GM19043 (cell line): Measurements from ENCODE around the gene ADAM22.
A peak's percentile ranks its signal among the peaks of the same experiment; 100 is the strongest.
"Not testable (repeated sequence)": the region's sequence is repeated elsewhere in the genome, so short reads cannot be mapped to it uniquely, and the experiment has no call there.

ENCODE experiments used
- ATAC-seq: cut with Tn5 transposase; IDR thresholded peaks from one replicate; pipeline ENCODE4 v1.9.1; 2021; ENCODE audit warnings: low read depth; ENCODE audit not compliant: unreplicated experiment

ADAM22 gene

DNA sequence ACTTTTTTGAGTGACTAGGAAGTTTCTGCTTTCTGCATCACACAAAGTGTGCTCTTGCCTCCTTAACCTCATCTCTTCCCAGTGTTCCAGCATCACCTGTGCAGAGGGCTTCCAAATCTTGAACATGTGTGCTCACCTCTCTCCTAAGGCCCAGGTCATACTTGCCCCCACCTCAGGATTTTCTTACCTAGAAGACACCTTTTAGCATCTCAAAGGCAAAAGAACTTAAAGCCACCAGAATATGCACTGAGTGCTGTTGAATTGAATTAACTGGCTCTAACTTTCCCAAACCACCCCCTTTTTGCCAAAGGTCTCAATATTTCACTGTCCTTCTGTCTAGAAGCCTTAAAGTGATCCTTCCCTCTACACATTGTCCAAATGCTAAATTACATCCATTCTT is 219.3 kb downstream of the ADAM22 start:
- no peak for ATAC-seq

DNA sequence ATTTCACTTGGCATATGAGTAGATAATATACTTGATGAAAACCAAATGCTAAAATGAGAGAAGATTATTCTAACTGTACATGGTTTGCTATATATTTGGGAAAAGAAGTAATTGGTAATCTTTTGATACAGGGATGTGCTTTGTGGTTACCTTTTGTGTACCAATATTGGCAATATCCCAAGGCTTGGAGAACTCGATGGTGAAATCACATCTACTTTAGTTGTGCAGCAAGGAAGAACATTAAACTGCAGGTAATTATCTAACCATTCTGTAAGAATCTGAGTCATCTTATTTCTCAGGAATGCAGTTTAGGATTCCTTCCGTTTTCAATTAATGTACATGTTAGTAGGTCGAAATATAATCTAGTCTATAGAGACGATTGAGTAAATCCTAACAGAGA is 221.7 kb downstream of the ADAM22 start:
- no peak for ATAC-seq

DNA sequence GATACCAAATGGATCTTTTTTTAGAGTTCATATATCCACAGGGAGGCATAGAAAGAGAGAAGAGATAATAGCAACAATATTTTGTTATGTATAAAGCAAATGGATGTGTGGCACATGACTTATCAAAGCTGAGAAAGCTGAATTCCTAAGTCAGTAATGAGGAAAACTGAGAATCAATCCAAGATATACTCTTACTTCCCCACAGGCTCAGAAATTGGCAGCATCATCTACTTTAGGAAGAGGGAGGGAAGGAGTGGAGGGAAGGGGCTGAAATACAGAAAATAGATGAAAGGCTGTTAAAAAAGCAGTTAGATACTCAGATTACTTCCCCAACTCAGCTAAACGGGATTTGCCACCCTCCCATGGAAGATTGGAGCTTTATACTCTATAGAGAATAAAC is 222.3 kb downstream of the ADAM22 start:
- no peak for ATAC-seq

DNA sequence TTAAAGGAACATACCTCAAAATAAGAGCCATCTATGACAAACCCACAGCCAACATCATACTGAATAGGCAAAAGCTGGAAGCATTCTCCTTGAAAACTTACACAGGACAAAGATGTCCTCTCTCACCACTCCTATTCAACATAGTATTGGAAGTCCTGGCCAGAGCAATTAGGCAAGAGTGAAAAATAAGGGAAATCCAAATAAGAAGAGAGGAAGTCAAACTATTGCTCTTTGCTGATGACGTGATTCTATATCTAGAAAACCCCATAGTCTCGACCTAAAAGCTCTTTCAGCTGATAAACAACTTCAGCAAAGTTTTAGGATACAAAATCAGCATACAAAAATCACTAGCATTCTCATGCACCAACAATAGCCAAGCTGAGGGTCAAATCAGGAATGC is 225.7 kb downstream of the ADAM22 start:
- ATAC-seq: not testable (repeated sequence)

DNA sequence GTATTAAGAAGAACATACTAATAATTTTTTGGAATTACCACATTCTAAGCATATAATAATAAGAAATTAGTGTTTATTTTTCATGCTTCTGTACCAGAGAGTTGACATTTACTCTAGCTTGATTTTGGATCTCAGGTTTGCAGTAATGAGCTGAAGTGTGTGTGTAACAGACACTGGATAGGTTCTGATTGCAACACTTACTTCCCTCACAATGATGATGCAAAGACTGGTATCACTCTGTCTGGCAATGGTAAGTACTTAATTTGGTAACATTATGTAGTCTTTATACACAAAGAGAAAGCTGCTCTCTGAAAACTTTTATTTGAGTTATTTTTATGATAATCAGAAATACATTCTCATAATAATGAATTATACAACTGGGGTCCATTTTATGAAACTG is 231.6 kb downstream of the ADAM22 start:
- ATAC-seq: no peak

DNA sequence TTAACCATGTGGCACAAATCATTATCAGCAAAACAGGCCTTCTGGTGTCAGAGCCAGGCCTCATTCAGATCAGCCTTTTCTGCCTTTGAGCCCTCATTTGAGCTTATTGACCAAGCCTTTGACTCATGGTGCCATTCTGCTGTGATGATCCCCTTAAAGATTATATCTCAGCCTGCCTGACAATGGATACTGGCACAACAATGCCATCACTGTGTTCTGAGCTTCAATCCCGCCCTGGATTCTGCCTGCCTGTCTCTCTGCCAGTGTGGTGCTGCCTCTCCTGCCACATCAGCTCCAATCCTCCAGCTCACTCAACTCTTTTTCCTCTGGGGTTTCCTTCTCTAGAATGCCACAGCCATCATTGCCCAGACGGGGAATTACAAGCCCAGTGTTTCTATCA is 233.2 kb downstream of the ADAM22 start:
- no peak for ATAC-seq

DNA sequence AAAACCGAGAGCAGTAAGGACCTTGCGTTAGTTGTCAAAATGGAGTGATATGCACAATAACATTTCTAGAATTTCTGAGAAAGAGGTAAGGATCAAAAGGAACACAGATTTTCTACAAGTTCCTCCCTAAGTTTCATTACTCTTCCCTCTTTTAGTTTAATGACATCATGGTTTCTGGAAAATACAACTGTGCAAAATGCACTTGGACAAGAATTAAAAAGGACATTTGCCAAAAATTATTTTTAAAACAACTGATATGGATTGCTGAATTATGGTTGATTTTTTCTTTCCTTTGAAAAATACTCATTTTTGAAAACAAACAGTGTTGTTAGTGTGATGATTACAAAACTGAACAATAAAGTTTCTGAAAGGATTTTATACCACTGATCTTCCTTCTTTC is 233.7 kb downstream of the ADAM22 start:
- ATAC-seq: no peak

DNA sequence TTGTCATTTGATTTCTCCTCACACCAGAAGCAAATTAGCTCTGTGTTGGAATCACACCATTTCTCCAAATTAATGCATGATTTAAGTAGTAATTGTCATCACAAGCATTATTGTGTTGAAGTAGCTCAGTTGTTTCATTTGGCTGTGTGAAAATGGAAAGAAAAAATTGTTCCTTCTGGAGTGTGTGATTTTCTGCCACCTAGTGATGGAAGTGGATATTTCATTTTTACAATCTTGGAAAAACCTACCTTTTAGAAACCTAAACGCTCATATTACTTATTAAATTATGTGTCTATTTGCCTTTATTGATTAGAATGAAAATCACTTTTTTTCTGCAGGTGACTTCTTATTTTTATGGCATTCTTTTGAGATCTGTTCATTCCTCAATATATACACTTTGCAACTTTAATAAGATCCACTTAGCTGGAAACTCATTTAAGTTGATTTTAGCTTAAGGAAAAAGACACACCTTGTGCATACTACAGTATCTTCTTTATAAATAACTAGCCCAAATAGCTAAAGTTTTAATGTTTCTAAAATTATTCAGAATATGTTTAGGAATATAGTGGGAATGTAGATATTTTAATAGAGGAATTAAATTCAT is 235.8 kb downstream of the ADAM22 start:
- peak; percentile 53 for ATAC-seq

DNA sequence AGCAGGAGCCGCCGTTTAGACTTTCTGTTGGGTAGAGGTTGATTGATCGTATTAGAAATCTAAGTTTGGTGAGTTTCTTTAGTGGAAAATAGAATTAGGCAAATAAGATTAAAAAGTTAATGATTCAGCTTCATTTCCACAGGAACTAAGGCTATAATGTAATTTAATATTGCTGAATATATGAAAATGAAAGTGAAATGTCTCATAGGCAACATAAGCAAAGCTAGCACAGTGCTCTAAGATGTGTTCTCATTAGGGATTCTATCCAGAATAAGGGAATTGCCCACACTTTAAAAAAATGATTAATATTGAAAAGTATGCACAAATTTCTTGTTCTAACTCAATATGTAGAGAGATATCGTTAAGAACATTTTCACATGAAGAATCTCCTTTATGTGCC is 238.8 kb downstream of the ADAM22 start:
- no peak for ATAC-seq

DNA sequence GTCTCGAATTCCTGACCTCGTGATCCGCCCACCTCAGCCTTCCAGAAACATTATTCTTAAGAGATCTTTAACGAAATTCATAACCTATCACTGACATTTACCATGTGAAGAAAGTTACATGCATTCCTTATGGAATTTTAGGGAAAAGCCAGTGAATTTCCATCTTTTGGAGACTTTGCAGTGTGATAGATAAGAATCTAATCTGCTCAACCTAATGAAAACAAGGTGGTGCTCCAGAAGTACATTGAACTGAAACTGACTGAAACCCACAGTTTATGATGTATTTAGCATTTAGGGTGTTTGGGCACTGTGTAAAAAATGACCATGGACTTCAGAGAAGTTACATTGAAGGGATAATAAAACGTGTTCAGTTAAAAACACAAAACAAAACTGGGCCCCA is 242.1 kb downstream of the ADAM22 start:
- no peak for ATAC-seq

DNA sequence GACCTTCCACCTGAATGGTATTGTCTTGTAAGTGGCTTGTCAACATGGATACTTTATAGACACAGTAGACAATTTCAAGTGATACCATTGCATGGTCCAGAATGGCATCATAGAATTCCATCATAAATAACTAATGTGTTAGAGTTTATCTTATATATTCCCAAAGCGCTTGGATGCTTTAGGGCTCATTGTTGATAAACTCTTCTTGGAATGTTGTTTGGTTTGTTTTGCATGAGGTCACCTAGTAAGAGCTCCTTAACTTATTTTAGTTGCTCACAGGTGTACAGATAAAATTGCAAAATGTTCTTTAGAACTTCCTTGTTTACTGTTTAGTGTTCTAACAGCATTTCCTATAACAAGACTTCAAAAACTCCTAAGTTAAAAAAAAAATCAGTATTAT is 249.0 kb downstream of the ADAM22 start:
- ATAC-seq: no peak

DNA sequence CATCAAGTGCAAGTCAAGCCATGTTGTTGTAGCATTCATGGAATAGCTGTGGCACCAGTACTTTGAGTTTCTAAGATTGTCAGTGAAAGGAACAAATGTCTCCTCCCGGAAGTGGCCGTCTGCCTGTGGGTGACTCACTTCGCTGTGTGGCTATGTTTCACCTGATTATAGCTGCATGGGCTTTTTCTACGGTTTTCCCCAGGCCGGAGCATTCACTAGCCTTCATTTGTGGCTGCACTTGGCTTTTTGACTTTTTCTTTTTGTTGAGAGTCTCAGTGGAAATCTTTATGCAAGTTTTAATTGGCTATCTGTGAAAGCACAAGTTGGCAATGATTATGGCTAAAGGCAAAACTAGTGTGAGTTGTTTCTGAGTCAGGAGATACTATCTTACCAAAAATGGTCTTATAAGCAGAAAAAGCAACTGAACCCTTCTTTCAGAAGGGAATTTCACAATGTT is 250.8 kb downstream of the ADAM22 start:
- no peak for ATAC-seq

DNA sequence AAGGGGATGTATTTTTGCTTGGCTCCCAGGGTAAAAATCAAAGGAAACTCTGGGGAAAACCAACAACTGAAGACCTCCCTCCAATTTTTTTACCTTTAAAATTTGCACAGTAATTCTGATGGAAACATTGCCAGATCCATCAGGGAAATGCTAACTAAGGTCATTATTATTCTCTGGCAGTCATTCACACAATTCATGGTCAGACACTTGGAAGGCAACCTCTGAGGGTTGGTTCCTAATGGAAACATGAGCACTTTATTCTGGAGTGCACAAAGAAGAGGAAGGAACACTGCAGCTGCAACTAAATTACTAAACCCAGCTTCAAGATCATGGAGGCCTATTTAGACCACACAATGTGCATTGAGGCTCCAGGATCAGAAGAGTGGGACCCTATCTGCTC is 251.6 kb downstream of the ADAM22 start:
- ATAC-seq: no peak

DNA sequence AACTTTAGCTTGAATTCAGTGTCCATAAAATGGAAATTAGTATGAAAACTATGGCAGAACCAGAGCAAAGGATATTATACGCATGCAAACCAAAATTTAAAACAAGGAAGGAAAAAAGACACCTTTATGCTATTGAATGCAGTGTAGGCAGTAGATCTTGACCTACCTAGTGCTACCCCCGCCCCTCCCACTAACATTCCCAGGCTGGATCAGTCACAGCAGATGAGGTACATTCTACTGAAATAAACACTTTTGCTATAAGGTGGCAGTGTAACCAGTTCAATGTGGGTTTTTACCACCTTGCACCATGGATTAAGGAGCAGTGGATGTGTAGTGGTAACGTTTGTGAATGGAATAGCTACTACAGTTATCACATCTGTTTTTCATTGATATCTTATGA is 257.9 kb downstream of the ADAM22 start:
- ATAC-seq: no peak

DNA sequence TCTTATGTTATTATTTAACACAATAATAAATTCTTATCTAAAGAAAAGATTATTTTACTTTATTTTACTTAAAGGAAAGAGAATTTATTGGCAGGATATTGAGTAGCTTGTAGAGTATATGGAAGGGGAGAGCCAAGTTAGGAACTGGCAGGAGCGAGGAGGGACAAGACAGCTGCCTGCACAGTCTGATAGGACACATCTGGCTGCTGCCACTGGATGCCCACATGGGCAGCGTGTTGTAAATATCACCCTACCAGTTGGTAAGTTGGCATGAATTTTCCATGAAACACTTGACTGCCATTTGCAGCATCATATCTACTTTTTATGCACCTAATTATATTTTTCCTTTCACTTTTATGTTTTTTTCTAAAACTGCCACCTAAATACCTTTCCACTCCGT is 266.2 kb downstream of the ADAM22 start:
- no peak for ATAC-seq

DNA sequence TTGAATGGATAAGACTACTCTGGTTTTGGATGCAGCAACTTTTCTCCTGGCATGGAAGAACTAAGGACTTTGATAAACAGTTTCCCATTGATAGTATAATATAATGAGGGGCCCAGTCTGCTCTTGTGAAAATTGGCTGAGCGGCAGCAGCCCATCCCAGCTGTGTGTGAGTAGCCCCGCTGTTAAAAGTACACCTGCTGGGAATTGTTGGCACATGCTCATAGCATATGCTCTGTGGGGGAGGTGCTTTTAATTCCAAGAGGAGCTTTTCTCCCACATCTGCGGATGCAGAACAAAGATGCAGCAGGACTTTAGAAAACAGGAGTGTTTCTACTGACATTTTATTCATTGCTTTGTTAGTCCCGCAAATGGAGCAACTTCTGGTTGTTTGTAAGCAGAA is 266.7 kb downstream of the ADAM22 start:
- ATAC-seq: no peak

DNA sequence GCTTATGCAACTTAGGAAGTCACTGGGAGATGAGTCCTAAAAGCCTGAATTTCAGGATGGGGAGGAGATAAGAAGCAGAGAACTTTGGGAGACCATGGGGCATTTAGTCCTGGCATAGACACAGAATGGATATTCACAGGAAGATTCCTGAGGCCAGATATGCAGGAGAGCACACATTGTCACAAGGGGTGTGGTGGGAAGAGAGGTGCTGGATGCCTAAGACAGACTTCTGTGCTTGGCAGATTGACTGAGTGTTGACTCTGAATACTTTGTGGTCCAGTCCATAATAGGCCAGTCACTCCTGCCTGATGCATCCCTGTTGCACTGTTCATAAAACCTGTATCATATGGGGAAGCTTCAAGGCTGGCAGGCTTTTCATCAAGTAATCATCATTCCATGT is 267.3 kb downstream of the ADAM22 start:
- no peak for ATAC-seq

DNA sequence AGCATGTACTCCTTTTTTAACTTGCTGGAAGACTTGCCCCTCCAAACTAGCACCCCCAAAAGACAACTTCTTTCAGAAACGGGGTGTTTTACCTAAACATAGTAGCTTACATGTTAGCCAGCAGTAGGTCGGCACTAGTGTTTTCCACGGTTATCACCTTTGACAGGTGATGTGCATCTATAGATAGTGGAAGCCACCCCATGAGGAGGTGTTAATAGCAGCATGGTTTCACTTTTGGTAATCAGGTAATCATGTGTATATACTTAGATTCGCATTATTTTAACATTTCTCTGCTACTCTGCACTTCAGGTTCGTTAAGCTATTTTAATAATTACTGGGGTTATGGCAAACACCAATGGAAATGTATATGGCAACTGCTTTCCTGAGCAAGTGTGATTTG is 268.2 kb downstream of the ADAM22 start:
- ATAC-seq: no peak

DNA sequence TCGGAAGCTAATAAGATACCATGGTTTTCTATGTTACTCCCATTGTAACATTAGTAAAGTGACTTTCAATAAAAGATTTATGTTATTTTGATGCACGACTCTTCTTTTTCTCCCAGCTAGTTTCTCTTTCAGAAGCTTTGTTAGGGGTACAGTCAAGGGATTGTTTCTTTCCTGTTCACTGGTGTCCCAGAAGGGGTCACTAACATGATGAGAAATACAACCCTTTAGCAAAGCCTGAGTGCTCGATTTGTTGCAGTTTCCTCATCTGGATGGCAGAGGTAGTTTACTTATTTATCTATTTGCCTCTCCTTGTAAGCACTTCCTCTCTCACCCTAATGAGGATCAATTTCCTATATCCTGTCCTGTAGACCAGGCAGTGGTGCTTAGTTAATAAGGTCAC is 268.7 kb downstream of the ADAM22 start:
- no peak for ATAC-seq

DNA sequence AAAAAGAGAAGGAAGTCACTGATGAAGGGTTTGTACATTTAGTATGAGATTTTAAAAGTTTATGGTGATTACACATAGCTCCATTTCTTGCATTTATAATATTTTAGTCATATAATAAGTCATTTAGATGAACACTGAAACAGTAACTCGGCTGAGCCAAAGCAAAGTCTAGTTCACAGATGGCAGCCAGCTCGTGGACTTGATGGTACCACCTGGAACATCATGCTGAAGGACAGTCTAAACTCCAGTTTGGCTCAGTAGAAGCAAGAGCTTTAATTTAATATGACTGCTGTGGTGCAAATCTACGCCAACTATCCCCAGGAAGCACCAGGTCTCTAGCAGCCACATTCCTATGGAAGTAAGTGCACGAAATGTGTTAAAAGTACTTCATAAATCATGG is 269.4 kb downstream of the ADAM22 start:
- ATAC-seq: no peak

DNA sequence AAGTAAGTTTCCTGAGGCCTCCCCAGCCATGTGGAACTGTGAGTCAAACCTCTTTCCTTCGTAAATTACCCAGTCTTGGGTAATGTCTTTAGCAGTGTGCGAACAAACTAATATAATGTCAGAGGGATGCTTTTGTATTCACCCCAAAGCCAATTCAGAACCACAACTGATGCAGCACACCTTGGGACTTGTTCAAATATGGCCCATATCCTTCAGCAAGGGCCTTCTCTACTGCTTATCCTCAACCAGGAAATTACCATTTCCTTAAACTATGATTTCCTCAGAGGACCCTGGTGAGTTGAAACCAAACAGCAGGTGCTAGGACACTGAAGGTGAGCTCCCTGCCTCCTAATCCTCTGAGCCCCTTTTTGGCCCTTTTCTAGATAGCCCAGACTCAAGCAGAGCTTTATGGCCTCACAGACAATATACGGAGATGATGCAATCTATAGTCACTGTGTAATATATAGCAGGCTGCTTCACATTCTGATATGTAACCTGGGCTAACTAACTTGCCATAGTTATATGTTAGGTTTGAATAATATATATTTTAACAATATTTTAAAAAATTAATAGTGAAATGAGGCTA is 270.6 kb downstream of the ADAM22 start:
- no peak for ATAC-seq

DNA sequence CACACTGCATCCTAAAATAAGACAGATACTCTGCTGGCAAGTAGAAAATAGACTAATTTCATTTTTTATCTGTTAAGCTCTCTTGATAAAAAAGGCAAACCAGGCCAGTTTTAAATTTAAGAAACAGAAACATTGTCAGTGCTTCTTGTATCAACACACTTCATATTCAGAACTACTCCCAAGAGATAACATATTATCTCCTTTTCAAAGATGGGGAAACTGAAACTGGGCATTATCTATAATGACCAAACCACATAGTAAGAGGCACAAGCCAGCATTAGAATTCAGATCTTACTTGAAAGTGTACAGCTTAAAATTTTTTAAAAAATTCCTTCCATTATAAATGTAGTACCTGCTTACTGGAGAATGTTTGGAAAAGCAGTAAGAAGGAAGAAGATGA is 271.1 kb downstream of the ADAM22 start:
- ATAC-seq: no peak

DNA sequence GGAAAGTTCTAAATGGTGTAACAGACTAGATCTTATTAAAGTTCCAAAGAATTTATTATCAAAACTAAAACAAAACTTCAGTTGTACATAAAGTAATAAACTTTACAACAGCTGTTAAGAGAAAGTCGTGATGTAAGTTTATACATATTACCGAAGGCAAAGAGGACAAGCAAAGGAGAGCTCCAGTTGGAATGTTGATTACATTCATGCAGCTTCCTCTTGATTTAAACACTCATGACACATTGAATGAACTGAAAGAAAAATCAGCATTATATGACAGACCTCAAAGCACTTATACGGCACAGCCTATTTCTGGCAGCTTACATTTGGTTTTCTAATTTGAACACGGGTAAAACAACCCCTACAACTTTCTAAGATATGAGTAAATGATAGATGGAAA is 272.2 kb downstream of the ADAM22 start:
- no peak for ATAC-seq
